ENCODE results near the gene WDR4. TPM values are rescaled to one million over a fixed set of nuclear protein-coding genes. Genes with fewer than 3 reads are reported as not detected.

WDR4 gene
- polyA plus RNA-seq, 2 of the 4 experiments (the other 2 are of a cell fraction) = 25.2 to 35.0 TPM

- Histone ChIP-seq H3K4me1 (no peaks in the 10 kb centered on the region), H3K9me3 (no peaks in the 10 kb centered on the region), H3K27ac (no peak overlapping the region), H3K4me2 (no peak overlapping the region), H3K4me3 (no peak overlapping the region)
- CTCF ChIA-PET = no interaction called here
- POLR2A ChIA-PET = no interaction called here
- FAIRE-seq = no peak
- TF ChIP-seq HEYL (CRISPR knock-in tag; IDR thresholded peaks at IDR 0.05) (no peak), JUN (IDR thresholded peaks at IDR 0.05) (no peak), BHLHE40 (IDR thresholded peaks at IDR 0.05; ENCODE audit: low read depth, low read length) (no peak), ZSCAN20 (CRISPR knock-in tag; IDR thresholded peaks at IDR 0.05) (no peak), KDM1A (IDR thresholded peaks at IDR 0.05; ENCODE audit: low read depth) (no peak), SREBF2 (IDR thresholded peaks at IDR 0.05) (no peak), HOXB5 (CRISPR knock-in tag; IDR thresholded peaks at IDR 0.05) (no peak), EHMT2 (IDR thresholded peaks at IDR 0.05; ENCODE audit: low read depth) (no peak), ZNF302 (CRISPR knock-in tag; IDR thresholded peaks at IDR 0.05) (no peak), RNF2 (IDR thresholded peaks at IDR 0.05; ENCODE audit: borderline replicate concordance, low read depth) (no peak), PHF8 (IDR thresholded peaks at IDR 0.05; ENCODE audit: borderline replicate concordance, low read depth) (no peak)
- TF ChIP-seq, protein P1, sequence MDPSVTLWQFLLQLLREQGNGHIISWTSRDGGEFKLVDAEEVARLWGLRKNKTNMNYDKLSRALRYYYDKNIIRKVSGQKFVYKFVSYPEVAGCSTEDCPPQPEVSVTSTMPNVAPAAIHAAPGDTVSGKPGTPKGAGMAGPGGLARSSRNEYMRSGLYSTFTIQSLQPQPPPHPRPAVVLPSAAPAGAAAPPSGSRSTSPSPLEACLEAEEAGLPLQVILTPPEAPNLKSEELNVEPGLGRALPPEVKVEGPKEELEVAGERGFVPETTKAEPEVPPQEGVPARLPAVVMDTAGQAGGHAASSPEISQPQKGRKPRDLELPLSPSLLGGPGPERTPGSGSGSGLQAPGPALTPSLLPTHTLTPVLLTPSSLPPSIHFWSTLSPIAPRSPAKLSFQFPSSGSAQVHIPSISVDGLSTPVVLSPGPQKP (IDR thresholded peaks at IDR 0.05; ENCODE audit: low read depth, low read length) = no peak
- TF ChIP-seq, protein P2, sequence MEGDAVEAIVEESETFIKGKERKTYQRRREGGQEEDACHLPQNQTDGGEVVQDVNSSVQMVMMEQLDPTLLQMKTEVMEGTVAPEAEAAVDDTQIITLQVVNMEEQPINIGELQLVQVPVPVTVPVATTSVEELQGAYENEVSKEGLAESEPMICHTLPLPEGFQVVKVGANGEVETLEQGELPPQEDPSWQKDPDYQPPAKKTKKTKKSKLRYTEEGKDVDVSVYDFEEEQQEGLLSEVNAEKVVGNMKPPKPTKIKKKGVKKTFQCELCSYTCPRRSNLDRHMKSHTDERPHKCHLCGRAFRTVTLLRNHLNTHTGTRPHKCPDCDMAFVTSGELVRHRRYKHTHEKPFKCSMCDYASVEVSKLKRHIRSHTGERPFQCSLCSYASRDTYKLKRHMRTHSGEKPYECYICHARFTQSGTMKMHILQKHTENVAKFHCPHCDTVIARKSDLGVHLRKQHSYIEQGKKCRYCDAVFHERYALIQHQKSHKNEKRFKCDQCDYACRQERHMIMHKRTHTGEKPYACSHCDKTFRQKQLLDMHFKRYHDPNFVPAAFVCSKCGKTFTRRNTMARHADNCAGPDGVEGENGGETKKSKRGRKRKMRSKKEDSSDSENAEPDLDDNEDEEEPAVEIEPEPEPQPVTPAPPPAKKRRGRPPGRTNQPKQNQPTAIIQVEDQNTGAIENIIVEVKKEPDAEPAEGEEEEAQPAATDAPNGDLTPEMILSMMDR (IDR thresholded peaks at IDR 0.05) = no peak
- 91% methylated on average over 10 of the region's 10 CpGs for WGBS (ENCODE audit: missing lambda C conversion rate)
- no peak for ATAC-seq
- no peak for DNase-seq (ENCODE audit: low read depth in 1 of 2, low spot score in 1 of 2)
These were observed 33.1 kb downstream of the WDR4 start for GRCh38 chr21:42846221-42846620.

GRCh38 chr21:42845296-42845965, 33.9 kb downstream of the WDR4 start:
- TF ChIP-seq JUN (IDR thresholded peaks at IDR 0.05) (no peak), TFCP2L1 (CRISPR knock-in tag; IDR thresholded peaks at IDR 0.05) (no peak), EP300 (IDR thresholded peaks at IDR 0.05) (no peak), CBX2 (IDR thresholded peaks at IDR 0.05; ENCODE audit: borderline replicate concordance, low read depth) (no peak), JUNB (IDR thresholded peaks at IDR 0.05) (no peak), FOSL2 (IDR thresholded peaks at IDR 0.05) (no peak), FOSL2 (CRISPR knock-in tag; IDR thresholded peaks at IDR 0.05) (no peak), ZNF302 (CRISPR knock-in tag; IDR thresholded peaks at IDR 0.05) (no peak), MAFK (IDR thresholded peaks at IDR 0.05; ENCODE audit: partially characterized antibody) (no peak), FOXS1 (CRISPR knock-in tag; IDR thresholded peaks at IDR 0.05) (no peak), HOXB13 (CRISPR knock-in tag; IDR thresholded peaks at IDR 0.05; ENCODE audit: low read depth) (no peak), NPAS2 (CRISPR knock-in tag; IDR thresholded peaks at IDR 0.05; ENCODE audit: borderline replicate concordance) (no peak), EHMT2 (IDR thresholded peaks at IDR 0.05; ENCODE audit: low read depth) (no peak), CHD2 (IDR thresholded peaks at IDR 0.05; ENCODE audit: low read length, partially characterized antibody) (no peak), E2F6 (IDR thresholded peaks at IDR 0.05; ENCODE audit: borderline replicate concordance, low read depth) (no peak), GATA3 (IDR thresholded peaks at IDR 0.05; ENCODE audit: borderline replicate concordance) (no peak), ZSCAN20 (CRISPR knock-in tag; IDR thresholded peaks at IDR 0.05) (no peak), CEBPB (IDR thresholded peaks at IDR 0.05) (no peak), ZC3H11A (IDR thresholded peaks at IDR 0.05) (no peak)
- Histone ChIP-seq H3K4me3 (no peak overlapping the region), H3K4me1 (no peaks in the 10 kb centered on the region), H3K4me2 (no peak overlapping the region), H3K27ac (no peak overlapping the region), H3K9me3 (no peaks in the 10 kb centered on the region)
- ChIA-PET POLR2A (no interaction called here), CTCF (no interaction called here)
- no peak for DNase-seq (ENCODE audit: low read depth in 1 of 2, low spot score in 1 of 2)
- 84% methylated on average over 20 of the region's 21 CpGs for WGBS (ENCODE audit: missing lambda C conversion rate)
- FAIRE-seq = no peak
- no peak for ATAC-seq

Measured in A549 (cell line).